ENCODE results near the gene NEB.
A peak's percentile ranks its signal among the peaks of the same experiment; 100 is the strongest.
"Not testable (repeated sequence)": the region's sequence is repeated elsewhere in the genome, so short reads cannot be mapped to it uniquely, and the experiment has no call there.

Gene NEB

DNA sequence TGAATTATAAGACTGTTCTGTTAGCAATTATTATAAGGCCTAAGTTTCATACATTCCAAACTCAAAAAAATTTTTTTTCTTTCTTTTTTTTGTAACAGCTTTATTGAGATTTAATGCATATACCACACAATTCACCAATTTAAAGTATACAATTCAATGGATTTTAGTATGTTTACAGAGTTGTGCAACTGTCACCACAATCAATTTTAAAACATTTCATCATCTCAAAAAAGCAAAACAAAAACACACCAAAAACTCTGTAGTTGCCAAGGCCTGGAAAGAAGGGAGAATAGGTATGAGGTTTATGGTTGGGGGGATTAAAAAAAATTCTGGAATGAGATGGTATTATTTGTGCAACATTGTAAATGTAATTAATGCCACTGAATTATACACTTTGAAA lies 36.1 kb downstream of the NEB start:
- DNase-seq = not testable (repeated sequence)

DNA sequence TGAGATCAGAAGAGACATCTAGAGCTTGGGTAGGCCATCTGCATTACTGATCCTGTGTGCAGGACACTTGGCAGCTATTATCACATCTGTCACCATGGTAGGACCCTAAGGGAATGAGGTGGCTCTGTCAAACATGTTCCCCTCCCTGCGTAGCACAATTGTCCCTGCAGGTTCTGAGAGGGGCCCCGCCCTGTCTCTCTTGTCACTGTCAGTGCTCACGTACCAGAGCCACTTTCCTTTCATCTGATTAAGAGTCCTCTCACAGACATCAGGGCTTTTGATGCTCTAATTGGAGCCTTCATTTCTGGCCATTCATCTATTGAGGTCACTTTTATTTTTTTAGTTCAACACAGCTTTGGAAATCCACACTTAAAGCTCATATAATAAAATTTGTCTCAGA lies 38.5 kb downstream of the NEB start:
- no peak for DNase-seq

DNA sequence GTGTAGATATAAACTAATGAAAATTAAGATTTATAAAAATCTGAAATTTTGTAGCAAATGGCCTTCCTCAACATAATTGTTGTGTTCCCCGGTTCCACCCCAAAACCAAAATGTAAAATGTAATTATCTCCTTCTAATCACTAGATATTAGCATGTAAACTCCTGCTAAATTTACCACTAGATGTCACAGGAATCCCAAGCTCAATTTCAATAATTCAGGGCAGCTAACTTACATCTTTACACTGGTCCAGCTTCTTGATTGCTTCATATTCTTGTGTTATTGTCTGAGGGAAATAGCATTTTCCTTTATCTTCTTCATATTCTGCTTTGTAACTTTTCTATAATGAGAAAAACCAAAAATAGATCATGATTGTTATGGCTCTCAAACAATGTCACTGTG lies 42.6 kb downstream of the NEB start:
- no peak for DNase-seq

DNA sequence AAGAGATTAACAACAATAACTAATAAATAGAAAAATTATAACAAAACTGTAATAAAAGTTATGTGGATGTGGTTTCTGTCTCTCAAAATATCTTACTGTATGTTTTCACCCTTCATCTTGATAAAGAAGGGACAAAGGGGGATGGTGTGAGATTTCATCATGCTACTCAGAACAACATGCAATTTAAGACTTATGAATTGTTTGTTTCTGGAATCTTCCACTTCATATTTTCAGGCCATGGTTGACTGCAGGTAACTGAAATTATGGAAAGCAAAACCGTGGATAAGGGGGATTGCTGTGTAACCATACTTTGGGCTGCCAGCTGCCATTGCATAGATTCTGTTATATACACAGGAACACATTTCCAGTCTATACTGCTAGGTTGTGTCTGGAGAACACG lies 45.6 kb downstream of the NEB start:
- no peak for DNase-seq

DNA sequence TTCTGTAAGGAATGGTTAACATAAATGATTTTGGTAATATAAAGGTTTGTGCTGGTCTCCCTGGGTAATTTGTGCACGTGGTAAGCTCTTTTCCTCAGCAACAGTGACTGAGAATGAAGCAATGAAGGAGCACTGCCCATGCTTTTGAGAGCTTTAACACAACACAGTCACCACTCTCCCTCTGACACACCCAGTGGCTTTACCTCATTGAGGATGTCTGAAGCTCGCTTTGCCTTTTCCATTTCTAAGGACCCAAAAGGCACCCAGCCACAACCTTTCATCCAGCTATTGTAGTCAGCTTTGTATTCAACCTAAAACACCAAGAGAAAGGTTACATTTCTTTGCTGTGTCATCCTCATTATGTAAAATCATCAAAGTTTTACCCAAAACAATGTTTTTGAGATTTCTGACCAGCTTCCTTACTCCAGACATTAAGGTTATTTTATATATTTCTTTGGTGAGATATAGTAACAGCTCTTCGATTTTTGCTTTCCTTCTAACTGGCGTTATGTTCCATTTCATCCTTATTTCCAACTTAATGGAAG lies 51.7 kb downstream of the NEB start:
- no peak for DNase-seq

DNA sequence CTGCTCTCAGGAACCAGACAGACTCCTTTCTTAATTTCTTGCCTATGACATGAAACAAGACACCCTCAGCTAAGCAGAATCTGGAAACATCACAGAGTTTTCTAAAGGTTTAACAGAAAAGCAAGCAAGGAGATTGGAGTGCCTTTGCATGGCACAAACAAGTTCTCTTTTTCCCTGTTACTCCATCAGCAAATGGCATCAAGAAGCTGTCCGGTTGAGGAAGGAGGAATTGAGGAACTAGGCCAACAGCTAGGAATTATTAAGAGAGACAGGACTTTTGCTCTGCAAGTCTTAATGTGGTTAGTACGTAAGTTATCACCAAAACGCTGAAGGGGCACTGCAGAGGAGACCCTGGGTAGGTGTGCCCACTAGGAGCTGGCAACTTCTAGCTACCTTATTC lies 53.2 kb downstream of the NEB start:
- no peak for DNase-seq

DNA sequence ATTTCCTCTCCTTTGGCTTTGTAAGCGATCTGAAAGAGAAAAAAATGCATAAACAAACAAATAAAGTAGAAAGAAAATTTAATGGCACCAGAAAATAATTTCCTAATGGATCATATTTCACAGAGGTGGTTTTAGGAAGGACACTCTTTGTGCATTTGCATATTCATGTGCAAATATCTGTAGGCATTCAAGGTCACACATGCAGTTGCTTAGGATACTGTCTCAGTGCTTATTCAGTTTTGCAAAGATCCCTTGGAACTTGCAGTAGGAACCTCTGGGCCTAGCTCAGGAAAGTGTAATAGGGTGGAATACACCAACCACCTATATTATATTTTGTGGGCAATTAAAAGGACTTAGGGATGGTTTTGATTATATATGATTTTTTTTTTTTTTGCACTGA lies 54.3 kb downstream of the NEB start:
- no peak for DNase-seq

DNA sequence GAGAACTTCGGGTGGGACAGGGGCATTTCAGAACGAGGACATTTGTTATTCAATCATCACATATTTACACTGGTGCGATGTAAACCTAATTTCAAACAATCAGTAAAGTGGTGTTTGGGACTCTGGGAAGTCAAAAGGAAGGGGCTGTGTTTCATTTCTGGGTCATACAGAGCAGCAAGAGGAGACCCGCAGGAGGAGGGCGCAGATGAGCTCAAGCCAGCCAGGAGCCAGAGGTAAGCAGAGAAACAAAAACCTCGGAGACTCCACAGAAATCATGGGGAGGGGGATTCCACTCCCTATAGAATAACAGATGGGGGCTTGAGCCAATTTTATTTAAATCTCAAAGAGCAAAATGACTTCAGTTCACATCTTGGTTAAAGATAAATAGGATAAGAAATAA lies 55.4 kb downstream of the NEB start:
- no peak for DNase-seq

DNA sequence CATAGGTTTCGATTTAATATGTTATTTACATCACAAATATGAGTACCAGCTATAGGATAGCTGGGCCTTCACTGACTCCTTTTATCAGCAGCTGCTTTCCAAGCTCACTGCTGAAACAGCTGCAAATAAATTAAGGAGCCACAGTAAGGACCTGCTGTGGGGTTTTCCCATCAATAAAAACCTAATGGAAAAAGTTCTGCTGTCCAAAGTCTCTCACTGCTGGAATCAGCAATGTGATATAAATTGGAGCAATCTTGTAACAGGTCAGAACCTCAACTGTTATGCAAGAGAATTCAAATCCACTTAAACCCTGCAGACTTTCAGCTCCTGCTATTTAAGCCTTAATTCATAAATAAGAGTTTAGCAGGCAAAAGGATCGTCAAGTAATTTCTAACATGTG lies 61.3 kb downstream of the NEB start:
- no peak for DNase-seq

DNA sequence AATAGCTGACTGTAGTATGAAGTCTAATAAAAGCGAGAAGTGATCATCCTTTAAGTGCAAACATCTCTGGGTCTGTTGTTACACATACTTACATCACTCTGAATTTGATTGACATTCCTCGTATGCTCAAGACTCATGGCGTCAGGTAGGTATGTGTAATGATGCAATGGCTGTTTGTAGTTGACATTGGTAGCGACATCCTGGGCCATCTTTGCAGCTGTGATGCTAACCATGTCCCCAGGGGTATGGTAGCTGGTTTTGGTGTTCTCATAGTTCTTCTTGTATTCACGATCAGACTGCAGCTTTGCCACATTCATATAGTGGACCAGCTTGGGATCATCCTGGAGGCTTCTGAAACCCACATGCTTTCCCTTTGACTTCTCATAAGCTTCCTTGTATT lies 62.0 kb downstream of the NEB start:
- no peak for DNase-seq

DNA sequence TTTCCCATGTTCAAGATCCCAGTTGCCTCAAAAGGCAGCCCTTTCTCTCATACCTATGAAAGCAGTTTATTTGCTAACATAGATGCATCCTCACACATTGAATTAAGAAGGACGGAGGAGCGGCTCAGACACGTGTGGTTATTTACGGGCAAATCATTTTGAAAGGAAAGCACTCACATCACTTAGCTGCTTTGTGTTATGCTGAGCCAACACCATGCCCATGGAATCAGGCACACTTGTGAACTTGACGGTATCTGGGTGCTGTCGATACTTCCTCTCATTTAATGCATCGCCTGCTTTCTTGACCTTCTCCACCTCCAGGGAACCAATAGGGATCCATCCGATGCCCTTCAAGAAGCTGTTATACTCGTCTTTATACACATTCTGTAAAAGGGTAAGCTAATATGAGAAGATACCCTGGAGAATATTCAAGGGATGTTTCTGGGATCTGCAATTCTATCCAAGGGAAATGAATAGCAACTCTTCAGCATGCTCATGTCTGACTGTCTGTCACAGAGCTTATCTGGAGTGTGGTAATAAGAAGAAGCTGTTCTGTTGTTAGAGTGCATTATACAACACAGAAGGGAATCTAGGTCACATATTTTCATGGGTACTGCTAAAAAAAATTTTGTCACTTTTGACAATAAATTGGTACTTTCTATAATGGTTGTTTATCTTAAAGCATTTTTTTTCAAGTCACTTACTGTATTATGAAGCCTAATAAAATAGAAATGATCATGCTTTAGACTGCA lies 63.3 kb downstream of the NEB start:
- no peak for DNase-seq

DNA sequence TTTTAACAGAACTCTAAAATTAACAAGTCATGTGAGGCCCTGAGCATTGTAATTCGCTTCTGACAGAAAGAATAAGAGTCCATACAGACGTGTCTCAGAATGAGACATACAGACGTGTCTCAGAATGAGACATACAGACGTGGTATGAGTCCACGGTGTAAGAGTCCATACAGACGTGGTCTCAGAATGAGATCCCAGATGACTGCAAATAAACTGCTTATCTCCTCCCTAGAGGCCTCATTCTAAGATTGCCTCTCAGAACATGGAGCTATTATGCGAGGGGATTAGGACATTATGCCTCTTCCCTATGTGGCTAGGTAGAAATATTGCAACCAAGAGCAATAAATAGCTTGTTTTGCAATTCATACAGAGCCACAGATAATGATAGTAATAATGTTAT lies 63.9 kb downstream of the NEB start:
- DNase-seq = no peak

DNA sequence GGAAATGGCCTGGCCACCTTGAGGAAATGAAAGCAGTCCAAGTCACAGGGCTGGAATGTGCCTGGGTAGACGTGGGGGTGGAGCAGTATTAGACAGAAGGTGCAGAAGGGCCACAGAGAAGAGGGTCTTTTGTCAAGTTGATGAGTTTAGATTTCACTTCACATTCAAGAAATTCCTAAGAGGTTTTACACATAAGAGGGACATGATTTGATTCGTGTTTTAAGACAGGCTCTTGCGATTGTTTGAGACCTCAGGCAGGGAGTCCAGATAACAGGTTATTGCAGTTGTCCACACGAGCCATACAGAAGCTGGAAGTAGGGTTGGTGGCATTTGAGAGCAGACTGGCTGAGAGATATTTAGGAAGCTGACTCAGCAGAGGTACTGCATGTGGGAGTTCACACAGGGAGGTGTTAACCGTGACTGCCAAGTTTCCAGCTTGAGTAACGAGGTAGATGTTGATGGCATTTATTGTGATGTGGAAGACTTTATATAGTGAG lies 64.6 kb downstream of the NEB start:
- peak; percentile 3 for DNase-seq

DNA sequence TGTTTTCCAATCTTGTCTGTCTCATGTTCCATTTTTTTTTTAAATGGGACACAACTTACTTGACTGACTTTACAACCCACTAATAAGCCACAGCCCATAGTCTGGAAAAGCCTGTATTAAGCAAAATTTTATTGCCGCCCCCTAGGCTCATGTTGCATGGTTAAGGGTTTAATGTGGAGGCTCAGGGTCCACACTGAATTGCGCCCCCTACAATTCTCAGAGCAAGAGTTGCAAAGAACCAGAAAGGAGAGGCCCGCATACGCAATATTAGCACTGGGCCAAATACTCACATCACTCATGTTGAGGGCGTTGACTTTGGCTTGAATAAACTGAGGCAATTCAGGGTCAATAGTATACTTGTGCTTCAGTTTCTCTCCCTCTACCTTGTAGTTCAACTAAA lies 65.5 kb downstream of the NEB start:
- DNase-seq = no peak

DNA sequence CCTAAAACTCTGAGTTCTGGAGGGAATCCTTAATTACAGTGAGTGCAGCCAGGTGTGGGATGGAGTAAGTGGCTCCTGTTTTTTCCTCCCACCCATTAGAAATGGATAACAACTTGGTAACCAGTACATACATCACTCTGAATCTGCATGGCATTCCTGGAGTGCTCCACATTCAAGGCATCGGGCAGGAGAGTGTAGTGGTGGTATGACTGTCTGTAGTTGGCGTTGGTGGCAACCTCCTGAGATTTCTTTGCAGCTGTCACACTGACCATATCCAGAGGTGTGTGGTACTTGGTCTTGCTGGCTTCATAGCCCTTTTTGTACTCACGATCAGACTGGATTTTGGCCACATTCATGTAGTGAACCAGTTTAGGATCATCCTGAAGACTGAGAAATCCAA lies 68.3 kb downstream of the NEB start:
- no peak for DNase-seq

DNA sequence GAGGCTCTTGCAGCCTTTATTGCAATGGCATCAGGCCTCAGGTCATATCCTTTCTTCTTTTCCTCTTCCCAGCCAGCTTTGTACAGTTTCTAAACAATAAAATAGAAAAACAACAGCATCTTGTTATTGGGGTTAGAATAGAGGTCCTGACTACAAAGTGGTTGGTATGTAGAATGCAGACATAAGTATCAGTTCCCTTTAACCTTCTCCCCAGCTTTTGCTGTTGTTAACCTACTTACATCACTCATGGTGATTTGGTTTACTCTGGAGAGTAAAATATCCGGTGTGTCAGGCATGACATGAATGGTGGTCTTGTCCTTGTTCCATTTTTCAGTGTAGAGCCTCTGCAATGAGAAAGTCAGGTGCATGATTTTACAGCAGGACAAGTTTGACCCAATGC lies 69.8 kb downstream of the NEB start:
- no peak for DNase-seq

DNA sequence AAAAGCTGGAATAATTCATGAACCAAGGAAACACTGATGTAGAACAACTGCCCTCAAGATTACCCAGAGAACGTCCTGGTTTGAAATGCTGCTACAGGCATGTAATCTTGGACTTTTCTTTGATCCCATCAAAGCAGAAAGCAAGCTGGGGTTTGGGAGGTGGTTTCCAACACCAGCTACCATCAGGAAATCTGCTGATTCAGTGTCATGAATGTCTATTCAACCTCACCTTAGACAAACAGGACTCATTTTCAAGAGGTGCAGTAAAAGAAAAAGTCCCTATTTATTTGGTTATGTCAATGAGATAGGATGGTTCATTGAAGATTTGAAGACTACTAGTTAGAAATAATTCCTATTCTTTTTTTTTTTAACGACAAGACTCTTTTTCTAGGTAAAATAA lies 72.7 kb downstream of the NEB start:
- no peak for DNase-seq

DNA sequence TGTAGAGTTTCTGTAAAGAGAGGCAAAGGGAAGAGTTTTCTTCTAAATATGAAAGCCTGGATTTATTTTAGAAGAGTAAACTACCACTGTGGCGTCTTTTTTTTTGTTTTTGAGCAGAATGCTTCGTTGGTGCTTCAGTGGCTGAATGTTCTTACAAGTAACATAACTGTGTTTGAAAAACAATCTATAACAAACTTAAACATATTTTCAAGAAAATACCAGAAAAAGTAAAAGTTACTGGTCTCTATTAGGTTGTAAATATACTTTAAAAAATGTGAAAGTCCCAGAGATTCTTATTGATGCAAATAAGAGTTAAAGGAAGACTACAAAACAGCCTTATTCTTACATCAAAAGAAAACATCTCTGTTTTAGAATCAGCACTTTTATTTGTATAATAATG lies 76.2 kb downstream of the NEB start:
- no peak for DNase-seq

DNA sequence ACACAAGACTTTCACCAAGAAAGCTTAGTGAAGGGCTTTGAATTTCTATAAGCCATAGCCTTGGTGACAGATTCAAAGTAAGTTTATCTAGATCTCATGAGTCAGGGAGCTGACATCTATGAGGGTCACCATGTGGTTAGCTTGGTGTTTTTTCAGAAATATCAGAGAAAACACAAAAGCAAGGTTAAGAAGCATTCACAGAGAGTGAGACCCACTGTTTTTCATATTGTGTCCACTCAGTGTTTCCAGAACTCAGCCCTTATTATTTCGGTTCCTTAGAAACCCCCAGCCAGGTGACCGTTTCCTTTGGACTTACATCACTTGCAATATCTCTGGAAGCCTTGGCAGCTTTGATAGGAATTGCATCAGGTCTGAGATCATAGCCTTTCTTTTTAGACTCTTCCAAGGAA lies 76.6 kb downstream of the NEB start:
- peak; percentile 10 for DNase-seq

DNA sequence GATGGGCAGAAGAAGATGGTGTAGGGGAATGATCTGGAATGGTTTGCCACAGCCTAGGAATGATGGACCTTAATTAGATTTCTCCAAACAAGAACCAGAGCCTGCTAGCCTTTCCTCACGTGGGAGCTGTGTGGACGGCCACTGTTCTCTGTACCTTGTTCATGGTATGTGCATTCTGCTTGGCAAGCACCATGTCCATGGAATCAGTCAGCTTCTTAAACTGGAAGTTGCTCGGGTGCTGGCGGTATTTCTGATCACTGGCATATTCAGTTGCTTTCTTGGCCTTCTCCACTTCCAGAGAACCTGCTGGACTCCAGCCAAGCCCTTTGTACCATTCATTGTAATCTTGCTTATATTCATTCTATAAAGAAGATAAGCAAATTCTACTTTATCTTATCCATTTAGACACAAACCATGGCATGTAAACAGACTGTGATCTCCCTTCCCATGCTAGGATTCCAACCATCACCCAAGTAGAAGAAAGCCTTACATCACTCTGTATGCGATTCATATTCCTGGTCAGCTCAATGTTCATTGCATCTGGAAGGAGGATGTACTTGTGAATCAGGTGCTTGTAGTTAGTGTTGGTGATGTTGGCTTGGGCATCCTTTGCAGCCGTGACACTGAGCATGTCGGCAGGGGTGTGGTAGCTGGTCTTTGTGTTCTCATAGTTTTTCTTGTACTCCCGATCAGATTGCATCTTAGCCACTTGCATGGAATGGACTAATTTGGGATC lies 78.4 kb downstream of the NEB start:
- DNase-seq = no peak

DNA sequence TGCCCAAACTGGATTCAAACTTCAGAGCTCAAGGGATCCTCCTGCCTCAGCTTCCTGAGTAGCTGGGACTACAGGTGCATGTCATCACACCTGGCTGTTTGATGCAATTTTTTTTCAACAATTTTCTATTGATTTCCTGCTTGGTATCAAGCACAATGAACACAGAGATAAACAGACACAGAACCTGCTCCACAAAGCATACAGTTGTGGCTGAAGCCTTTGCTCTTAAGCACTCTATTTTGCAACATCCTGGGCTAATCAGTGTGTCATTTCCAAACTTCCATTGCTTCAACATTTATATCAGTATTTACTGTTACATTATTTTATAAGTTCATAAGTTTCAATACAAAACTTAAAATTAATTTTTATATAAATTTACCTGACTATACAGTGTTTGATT lies 79.4 kb downstream of the NEB start:
- no peak for DNase-seq

DNA sequence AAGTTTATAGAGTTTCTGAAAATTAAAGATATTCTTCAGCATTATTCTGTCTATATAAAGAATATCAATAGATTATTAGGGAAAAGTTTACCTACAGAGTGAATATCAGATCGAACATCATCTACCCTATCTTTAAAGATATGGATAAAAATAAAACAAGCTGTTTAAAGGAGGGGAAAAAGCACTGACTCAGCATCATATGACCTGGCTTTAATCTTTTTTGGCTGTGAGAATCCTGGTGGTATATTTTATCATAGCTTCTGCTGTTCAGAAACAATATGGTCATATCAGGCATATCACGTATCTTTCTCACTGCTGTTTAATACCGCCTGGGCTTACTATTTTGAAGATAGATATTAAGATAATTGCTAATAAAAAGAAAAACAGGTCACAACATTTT lies 80.2 kb downstream of the NEB start:
- DNase-seq = no peak

DNA sequence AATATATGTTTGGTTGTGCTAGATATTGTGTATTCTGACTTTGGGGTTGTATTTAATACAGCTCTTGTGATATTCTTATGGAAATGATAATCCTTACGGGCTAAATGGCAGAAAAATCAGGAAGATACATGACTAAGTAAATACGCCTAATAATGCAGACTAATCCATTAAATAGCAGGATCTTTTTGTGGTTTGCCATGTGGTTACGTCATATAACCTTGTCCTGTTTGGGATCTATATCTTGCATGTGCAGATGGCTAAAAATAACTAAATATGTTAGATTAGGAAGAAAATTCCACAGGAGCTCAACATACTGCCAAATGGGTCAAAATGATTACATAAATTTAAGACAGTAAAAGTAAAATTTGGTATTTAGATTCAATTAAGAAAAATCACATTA lies 83.0 kb downstream of the NEB start:
- DNase-seq = no peak

DNA sequence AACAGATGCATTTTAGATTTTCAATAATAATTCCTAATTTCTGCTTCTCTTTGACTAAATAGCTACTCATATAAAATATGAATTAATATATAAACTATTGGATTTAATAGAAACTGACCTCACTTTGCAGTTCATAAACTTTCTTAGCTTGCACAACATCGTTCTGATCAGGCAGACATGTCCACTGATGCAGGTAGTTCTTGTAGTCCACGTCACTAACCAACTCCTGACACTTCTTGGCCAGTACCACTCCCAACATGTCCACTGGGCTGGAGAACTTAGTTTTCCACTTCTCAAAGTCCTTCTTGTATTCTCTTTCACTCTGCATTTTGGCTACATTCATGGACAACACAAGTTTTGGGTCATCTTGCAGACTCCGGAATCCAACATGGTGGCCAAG lies 83.8 kb downstream of the NEB start:
- DNase-seq = no peak

Measured in fibroblast of skin of right biceps (primary cell).